ENCODE measurements around the gene STK32B.

GRCh38 chr4:5014007-5014682, 37.1 kb upstream of the STK32B start:
- no peak for TF ChIP-seq EZH2phosphoT487 (IDR thresholded peaks at IDR 0.05; ENCODE audit: borderline replicate concordance, low read depth, low read length)
- TF ChIP-seq CTCF (conservative IDR thresholded peaks at IDR 0.05; ENCODE audit: low read length) = no peak
